ENCODE results near the gene MLLT3. TPM values are rescaled to one million over a fixed set of nuclear protein-coding genes. Genes with fewer than 3 reads are reported as not detected.

The MLLT3 gene
- total RNA-seq, 3 donors from 2014 or later: 8.8 to 30.3 (median 22.6) TPM

DNA sequence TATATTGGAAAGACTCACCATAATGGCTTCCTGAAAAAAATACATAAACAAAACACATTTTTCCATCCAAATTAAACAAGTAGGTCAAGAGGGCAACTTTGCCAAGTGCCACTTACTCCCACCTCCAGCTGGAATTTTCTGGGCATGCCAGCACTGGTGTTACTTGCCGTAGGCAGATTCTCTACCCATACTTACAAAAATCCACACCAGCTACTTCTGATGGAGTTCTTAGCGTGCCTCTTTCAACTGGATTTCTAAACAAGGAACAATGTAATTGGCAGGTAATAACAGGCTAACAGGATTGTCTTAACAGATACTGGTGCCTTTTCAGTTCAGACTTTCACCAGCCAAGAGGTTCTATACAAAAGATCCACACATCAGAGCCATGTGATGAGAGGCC lies 301.4 kb downstream of the MLLT3 start:
- H3K4me3 ChIP-seq: no peak overlapping the region
- intact Hi-C loops (cut with DNase I; ENCODE audit: low total_unique reads): no loop called here
- H3K9me3 ChIP-seq: no peaks in the 10 kb centered on the region
- peak overlapping the region; percentile 12 to 43 for H3K27ac ChIP-seq
- DNase-seq (ENCODE audit: low spot score in 2 of 2): peak in 1 of 2 donors; percentile 59
- no peaks in the 10 kb centered on the region for H3K4me1 ChIP-seq
- H3K36me3 ChIP-seq: no peaks in the 10 kb centered on the region
- H3K27me3 ChIP-seq: no peaks in the 10 kb centered on the region
- TF ChIP-seq POLR2AphosphoS5 (IDR thresholded peaks at IDR 0.05) (no peak), POLR2A (IDR thresholded peaks at IDR 0.05) (no peak)
- TF ChIP-seq, protein P1, sequence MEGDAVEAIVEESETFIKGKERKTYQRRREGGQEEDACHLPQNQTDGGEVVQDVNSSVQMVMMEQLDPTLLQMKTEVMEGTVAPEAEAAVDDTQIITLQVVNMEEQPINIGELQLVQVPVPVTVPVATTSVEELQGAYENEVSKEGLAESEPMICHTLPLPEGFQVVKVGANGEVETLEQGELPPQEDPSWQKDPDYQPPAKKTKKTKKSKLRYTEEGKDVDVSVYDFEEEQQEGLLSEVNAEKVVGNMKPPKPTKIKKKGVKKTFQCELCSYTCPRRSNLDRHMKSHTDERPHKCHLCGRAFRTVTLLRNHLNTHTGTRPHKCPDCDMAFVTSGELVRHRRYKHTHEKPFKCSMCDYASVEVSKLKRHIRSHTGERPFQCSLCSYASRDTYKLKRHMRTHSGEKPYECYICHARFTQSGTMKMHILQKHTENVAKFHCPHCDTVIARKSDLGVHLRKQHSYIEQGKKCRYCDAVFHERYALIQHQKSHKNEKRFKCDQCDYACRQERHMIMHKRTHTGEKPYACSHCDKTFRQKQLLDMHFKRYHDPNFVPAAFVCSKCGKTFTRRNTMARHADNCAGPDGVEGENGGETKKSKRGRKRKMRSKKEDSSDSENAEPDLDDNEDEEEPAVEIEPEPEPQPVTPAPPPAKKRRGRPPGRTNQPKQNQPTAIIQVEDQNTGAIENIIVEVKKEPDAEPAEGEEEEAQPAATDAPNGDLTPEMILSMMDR (IDR thresholded peaks at IDR 0.05): no peak

DNA sequence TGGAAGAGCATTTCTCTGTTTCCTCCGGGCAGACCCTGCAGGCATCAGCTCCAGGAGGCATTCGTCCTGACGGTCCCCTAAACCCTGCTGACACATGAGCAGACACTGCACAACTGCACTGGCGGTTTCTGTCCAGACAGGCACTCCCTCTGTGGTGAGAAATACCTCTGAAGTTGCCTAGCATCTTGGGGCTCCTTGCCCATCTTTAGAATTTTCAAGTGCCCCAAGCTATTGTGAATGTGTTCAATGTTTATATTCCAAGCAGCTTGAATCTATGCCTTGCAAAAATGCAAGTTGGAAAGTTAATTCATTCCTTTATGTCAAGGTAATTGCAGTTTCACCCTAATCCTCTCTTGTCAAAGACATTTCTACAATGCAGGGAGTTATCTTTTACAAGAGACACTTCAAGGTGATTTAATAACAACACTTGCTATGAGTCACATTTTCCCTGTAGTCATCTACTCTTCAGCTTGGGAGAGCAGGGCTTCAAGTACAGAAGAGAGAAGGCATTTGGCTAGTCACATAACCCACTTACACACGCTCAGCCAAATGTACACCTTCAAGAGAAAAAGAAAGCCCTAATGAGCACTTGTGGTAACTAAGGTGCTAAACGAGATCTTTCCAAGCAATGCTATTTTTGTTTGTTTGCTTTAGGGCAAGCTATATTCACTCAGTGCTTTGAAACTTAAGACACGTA lies 302.5 kb downstream of the MLLT3 start:
- Histone ChIP-seq H3K27ac (peak overlapping the region in 1 of 2 donors; percentile 43), H3K27me3 (no peaks in the 10 kb centered on the region), H3K4me3 (no peak overlapping the region), H3K36me3 (no peaks in the 10 kb centered on the region), H3K4me1 (no peaks in the 10 kb centered on the region), H3K9me3 (no peaks in the 10 kb centered on the region)
- intact Hi-C loops (cut with DNase I; ENCODE audit: low total_unique reads): no loop called here
- TF ChIP-seq POLR2AphosphoS5 (IDR thresholded peaks at IDR 0.05): no peak
- TF ChIP-seq POLR2A (IDR thresholded peaks at IDR 0.05): no peak
- TF ChIP-seq, protein P1 (IDR thresholded peaks at IDR 0.05): no peak
- DNase-seq (ENCODE audit: low spot score in 2 of 2): no peak

DNA sequence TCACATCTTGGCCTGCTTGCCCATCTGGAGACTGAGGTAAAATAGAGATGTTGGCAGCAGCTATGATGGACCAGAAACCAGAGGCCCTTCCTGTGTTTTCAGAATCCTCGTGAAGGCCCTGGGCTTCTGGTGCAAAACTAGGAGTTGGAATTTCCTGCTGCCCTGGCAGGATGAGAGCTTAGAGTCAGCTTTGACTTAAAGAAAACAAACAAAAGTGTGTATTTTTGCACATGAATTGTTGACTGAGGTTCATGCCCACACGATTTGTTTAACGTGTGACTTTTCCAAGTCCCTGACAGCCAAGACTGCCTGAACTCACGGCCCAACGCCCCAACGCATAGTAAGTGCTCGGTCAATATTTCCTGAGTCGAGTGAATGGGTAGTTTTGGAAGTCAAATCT lies 303.1 kb downstream of the MLLT3 start:
- H3K36me3 ChIP-seq: no peaks in the 10 kb centered on the region
- H3K4me1 ChIP-seq: no peaks in the 10 kb centered on the region
- no peak overlapping the region for H3K4me3 ChIP-seq
- no peaks in the 10 kb centered on the region for H3K9me3 ChIP-seq
- no peaks in the 10 kb centered on the region for H3K27me3 ChIP-seq
- intact Hi-C loops (cut with DNase I; ENCODE audit: low total_unique reads): no loop called here
- DNase-seq (ENCODE audit: low spot score in 2 of 2): no peak
- TF ChIP-seq, protein P1 (IDR thresholded peaks at IDR 0.05): no peak
- no peak for TF ChIP-seq POLR2AphosphoS5 (IDR thresholded peaks at IDR 0.05)
- no peak for TF ChIP-seq POLR2A (IDR thresholded peaks at IDR 0.05)
- no peak overlapping the region for H3K27ac ChIP-seq

DNA sequence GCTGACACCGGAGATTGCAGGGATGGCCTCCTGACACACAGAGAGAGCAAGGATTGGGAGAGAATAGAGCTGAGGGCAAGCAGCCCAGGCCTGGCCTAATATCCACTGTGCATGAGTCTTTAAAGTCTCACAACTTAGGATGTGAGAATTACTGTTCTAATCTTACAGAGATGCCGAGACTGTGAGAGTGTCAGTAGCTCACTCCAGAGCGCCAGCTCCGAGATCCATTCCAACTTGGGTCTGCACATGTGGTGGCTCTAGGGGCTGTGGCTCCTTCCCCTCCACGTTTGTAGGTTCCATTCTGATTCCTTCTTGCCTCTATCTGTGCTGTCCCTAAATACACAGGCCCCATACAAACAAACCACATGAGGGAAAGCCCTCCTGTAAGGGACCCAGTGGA lies 304.6 kb downstream of the MLLT3 start:
- H3K4me3 ChIP-seq: no peak overlapping the region
- no peak overlapping the region for H3K27ac ChIP-seq
- intact Hi-C loops (cut with DNase I; ENCODE audit: low total_unique reads): no loop called here
- TF ChIP-seq, protein P1 (IDR thresholded peaks at IDR 0.05): no peak
- TF ChIP-seq POLR2AphosphoS5 (IDR thresholded peaks at IDR 0.05) (no peak), POLR2A (IDR thresholded peaks at IDR 0.05) (no peak)
- H3K4me1 ChIP-seq: no peaks in the 10 kb centered on the region
- DNase-seq (ENCODE audit: low spot score in 2 of 2): no peak
- H3K9me3 ChIP-seq: no peaks in the 10 kb centered on the region
- no peaks in the 10 kb centered on the region for H3K36me3 ChIP-seq
- H3K27me3 ChIP-seq: no peaks in the 10 kb centered on the region

DNA sequence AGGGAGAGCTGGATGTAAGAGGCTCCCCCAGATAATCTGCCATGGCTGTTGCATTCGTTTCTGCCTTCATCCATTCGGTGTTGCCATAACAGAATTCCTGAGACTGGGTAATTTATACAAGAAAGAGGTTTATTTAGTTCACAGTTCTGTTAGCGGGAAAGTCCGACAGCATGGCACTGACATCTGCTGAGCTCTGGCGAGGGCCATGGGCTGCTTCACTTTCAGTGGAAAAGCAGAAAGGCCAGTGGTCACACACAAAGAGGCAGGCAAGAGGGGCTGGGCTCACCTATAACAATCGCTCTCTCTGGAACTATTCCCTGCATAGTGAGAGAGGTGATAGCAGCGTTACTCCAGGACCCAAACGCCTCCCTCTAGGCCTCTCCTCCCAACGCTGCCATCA lies 305.9 kb downstream of the MLLT3 start:
- intact Hi-C loops (cut with DNase I; ENCODE audit: low total_unique reads): no loop called here
- no peaks in the 10 kb centered on the region for H3K36me3 ChIP-seq
- no peak for DNase-seq (ENCODE audit: low spot score in 2 of 2)
- H3K4me3 ChIP-seq: no peak overlapping the region
- H3K9me3 ChIP-seq: no peaks in the 10 kb centered on the region
- no peak for TF ChIP-seq POLR2A (IDR thresholded peaks at IDR 0.05)
- TF ChIP-seq POLR2AphosphoS5 (IDR thresholded peaks at IDR 0.05): no peak
- TF ChIP-seq, protein P1 (IDR thresholded peaks at IDR 0.05): no peak
- no peaks in the 10 kb centered on the region for H3K27me3 ChIP-seq
- no peaks in the 10 kb centered on the region for H3K4me1 ChIP-seq
- no peak overlapping the region for H3K27ac ChIP-seq
